Thyroid gland (tissue), 4 donors: ENCODE measurements around the gene OTUD6A.

Source experiments
- CTCF ChIP-seq, 6 experiments: fragments of 200-600 bp in 3 of 6; fragments of 450-650 bp in 3 of 6; sonication (generic) in 3 of 6; IDR thresholded peaks; one replicate each; pipeline ENCODE4 v1.5.1; 2016 to 2019; ENCODE audit warnings: antibody characterized with exemption in 6 of 6, mild to moderate bottlenecking in 2 of 6, inconsistent platforms in 1 of 6, moderate library complexity in 1 of 6
- POLR2A ChIP-seq, 2 donors: fragments of 450-650 bp; IDR thresholded peaks; one replicate each; pipeline ENCODE4 v1.6.1; 2017; ENCODE audit warnings: antibody characterized with exemption in 2 of 2, mild to moderate bottlenecking in 2 of 2, moderate library complexity in 1 of 2

GRCh38 chrX:70049406-70049805, 12.9 kb upstream of the OTUD6A start:
- TF ChIP-seq CTCF (IDR thresholded peaks at IDR 0.05) (no peak), POLR2A (IDR thresholded peaks at IDR 0.05) (no peak)
